WERI-Rb-1 (cell line): Measurements from ENCODE around the gene ATF3.

Experiments
- DNase-seq: peaks from one replicate; pipeline ENCODE4 v3.0.0-alpha.2; 2020
- H3K27ac ChIP-seq: fragments of 250-450 bp; sonication (Bioruptor Pico); 2 replicates; pipeline ENCODE4 v1.5.1; 2020; ENCODE audit warnings: mild to moderate bottlenecking, moderate library complexity
- H3K27me3 ChIP-seq: fragments of 250-450 bp; sonication (Bioruptor Pico); 2 replicates; pipeline ENCODE4 v1.5.1; 2021; ENCODE audit warnings: mild to moderate bottlenecking, low read depth, moderate library complexity; ENCODE audit not compliant: insufficient read depth, severe bottlenecking
- H3K36me3 ChIP-seq: fragments of 250-450 bp; sonication (Bioruptor Pico); 2 replicates; pipeline ENCODE4 v1.5.1; 2020; ENCODE audit warnings: mild to moderate bottlenecking, moderate library complexity
- H3K4me3 ChIP-seq: 2 replicates; pipeline ENCODE4 v1.5.1; 2011; ENCODE audit warnings: low read depth, mild to moderate bottlenecking, control low read depth, low read length
- H3K9me3 ChIP-seq: fragments of 250-450 bp; sonication (Bioruptor Pico); 2 replicates; pipeline ENCODE4 v1.5.1; 2021; ENCODE audit warnings: mild to moderate bottlenecking, moderate library complexity; ENCODE audit not compliant: severe bottlenecking
- TF ChIP-seq, protein P1 (sequence below): IDR thresholded peaks from 2 replicates; pipeline ENCODE4 v1.5.1; 2011; ENCODE audit warnings: low read depth, mild to moderate bottlenecking, control low read depth, inconsistent platforms, low read length

ATF3 gene

DNA sequence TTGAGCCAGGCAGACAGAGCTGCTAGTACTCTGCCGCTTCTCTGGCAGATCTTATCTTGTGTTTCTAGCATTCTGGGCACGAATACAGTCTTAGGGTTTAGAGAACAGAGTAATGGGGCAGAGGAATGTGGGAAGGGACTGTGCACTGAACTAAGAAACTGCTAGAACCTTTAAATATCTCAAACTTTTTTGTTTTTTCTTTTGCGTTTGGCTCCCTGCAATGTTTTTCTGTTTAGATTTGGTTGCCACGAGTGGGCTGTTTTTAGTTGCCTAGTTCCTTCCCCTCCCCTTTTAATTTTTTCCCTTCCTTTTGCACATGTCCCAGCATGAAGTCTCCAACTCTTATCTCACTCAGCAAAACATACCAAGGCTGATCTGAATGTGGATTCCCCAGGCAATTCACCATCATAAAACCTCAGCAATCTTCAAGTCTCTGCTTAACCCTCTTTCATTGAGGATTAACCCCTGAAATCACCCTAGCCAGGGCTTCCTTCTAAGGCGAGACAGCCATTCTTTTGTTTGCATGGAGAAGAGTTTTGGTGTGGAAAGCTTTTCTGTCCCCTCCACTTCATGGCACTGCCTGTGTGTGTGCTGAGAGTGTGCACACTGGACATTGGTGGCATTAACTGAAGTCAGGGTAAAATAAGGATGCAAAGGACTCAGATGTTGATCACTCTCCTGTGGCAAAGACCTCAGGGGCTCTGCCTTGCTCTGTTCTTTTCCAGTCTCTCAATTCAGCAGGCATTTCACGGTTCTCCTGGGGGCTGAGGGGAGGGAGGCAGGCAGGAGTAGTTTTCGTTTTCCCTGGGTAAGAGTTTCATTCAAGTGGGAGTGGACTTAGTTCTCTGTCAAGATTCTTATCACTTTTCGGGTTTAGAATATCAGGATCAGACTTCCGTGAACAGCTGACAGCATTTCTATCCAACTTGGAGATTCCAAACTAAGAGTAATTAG is 2.8 kb upstream of the ATF3 start:
- DNase-seq: no peak
- Histone ChIP-seq H3K4me3 (no peak overlapping the region), H3K36me3 (no peaks in the 10 kb centered on the region), H3K27me3 (peaks cover 31% of the 10 kb centered on the region), H3K9me3 (no peaks in the 10 kb centered on the region), H3K27ac (no peak overlapping the region)
- TF ChIP-seq, protein P1, sequence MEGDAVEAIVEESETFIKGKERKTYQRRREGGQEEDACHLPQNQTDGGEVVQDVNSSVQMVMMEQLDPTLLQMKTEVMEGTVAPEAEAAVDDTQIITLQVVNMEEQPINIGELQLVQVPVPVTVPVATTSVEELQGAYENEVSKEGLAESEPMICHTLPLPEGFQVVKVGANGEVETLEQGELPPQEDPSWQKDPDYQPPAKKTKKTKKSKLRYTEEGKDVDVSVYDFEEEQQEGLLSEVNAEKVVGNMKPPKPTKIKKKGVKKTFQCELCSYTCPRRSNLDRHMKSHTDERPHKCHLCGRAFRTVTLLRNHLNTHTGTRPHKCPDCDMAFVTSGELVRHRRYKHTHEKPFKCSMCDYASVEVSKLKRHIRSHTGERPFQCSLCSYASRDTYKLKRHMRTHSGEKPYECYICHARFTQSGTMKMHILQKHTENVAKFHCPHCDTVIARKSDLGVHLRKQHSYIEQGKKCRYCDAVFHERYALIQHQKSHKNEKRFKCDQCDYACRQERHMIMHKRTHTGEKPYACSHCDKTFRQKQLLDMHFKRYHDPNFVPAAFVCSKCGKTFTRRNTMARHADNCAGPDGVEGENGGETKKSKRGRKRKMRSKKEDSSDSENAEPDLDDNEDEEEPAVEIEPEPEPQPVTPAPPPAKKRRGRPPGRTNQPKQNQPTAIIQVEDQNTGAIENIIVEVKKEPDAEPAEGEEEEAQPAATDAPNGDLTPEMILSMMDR: no peak

DNA sequence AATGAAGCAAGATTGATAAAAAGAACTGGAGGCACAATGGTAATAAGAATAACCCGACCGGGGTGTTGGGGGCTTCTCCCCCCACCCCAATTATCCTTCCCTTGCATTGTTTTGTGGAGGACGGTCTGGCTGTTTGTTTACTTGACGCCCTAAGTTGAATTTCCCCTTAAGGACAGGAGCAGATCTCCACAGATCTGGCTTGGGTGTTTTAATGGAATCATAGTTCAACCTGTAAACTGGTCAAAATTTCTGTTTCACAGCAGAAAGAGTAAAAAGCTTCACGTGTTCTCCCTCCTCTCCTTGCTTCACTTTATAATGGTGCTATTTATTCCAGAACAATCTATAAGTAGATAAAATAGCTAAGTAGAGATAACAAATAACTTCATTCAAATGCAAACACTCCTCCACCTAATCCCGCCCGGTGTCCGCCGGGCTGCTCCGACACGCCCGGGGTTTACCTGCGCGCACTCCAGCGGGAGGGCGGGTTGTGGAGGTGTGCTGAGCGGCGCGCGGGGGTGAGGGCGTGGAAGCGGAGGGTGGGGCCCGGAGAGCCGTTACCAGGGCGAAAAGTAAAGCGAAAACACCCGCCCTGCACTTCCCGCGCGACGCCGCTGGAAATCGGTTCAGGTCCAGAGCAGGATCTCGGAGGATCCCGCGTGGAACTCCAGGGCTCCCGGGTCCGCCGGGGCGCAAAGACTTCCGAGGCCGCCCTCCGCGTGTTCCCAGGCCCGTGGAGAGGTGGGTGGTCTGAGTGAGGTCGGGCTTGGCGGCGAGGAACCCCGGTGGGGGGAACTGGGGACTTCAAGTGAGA is 2.0 kb upstream of the ATF3 start:
- Histone ChIP-seq H3K36me3 (no peaks in the 10 kb centered on the region), H3K27ac (no peak overlapping the region), H3K9me3 (no peaks in the 10 kb centered on the region), H3K4me3 (peak overlapping the region; percentile 42), H3K27me3 (peaks cover 31% of the 10 kb centered on the region)
- TF ChIP-seq, protein P1: no peak
- DNase-seq: peak; percentile 23

- TF ChIP-seq, protein P1: no peak
- Histone ChIP-seq H3K36me3 (no peaks in the 10 kb centered on the region), H3K4me3 (peak overlapping the region; percentile 42), H3K27ac (no peak overlapping the region), H3K27me3 (peaks cover 31% of the 10 kb centered on the region), H3K9me3 (no peaks in the 10 kb centered on the region)
- DNase-seq: no peak
Observed at GRCh38 chr1:212607206-212607912, 1.2 kb upstream of the ATF3 start.

DNA sequence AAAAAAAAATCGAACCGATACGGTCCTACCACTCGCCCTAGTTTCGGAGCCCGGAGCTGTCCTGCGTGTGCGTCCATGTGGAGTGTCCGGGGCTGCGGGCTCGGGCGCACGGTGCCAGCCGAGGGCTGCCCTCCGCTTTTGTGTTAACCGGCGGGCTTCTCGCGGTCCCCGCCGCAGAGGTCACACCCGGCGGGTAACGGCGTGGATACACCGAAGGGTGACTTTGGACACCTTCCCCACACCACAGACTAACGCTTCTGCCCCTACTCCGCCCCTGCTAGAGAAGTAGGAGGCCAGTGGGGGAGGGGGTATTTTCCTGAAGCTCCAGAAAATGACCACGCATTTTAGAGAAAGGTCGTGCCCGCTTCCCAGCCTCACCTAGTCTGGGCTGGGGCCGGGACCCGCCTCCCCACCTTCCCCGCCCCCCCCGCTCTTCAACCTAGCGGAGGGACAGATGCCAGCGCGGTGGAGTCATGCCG is 609 bp upstream of the ATF3 start:
- Histone ChIP-seq H3K27me3 (peaks cover 31% of the 10 kb centered on the region), H3K4me3 (peak overlapping the region; percentile 42), H3K9me3 (no peaks in the 10 kb centered on the region), H3K27ac (no peak overlapping the region), H3K36me3 (no peaks in the 10 kb centered on the region)
- TF ChIP-seq, protein P1: no peak
- DNase-seq: peak; percentile 17

- H3K9me3 ChIP-seq: no peaks in the 10 kb centered on the region
- H3K36me3 ChIP-seq: no peaks in the 10 kb centered on the region
- H3K27me3 ChIP-seq: peaks cover 31% of the 10 kb centered on the region
- peak overlapping the region; percentile 42 for H3K4me3 ChIP-seq
- DNase-seq: peak; percentile 61
- peak overlapping the region; percentile 63 for H3K27ac ChIP-seq
- TF ChIP-seq, protein P1: peak; percentile 78
Observed at GRCh38 chr1:212608959-212609700, 569 bp downstream of the ATF3 start.
